GM21717 (cell line): ENCODE measurements around the gene CDH4.
"Not testable (repeated sequence)": the region's sequence is repeated elsewhere in the genome, so short reads cannot be mapped to it uniquely, and the experiment has no call there.

Experiments used
- ATAC-seq: cut with Tn5 transposase; IDR thresholded peaks from one replicate; pipeline ENCODE4 v1.9.1; 2021; ENCODE audit warnings: mild to moderate bottlenecking, moderate library complexity; ENCODE audit not compliant: unreplicated experiment

CDH4 gene

GRCh38 chr20:61253264-61253639 is 1.2 kb downstream of the CDH4 start:
- ATAC-seq = no peak

- ATAC-seq = no peak
Observed at GRCh38 chr20:61253640-61254511, 1.8 kb downstream of the CDH4 start.

GRCh38 chr20:61254881-61255626 is 3.0 kb downstream of the CDH4 start:
- no peak for ATAC-seq

- ATAC-seq = no peak
Observed at GRCh38 chr20:61256365-61256764, 4.3 kb downstream of the CDH4 start.

- ATAC-seq = no peak
Observed at GRCh38 chr20:61256824-61257223, 4.8 kb downstream of the CDH4 start.

- ATAC-seq = no peak
Observed at GRCh38 chr20:61257611-61258010, 5.5 kb downstream of the CDH4 start.

- ATAC-seq = no peak
Observed at GRCh38 chr20:61259741-61260140, 7.7 kb downstream of the CDH4 start.

GRCh38 chr20:61260905-61261304 is 8.8 kb downstream of the CDH4 start:
- ATAC-seq = no peak

- no peak for ATAC-seq
Observed at GRCh38 chr20:61262036-61262435, 10.0 kb downstream of the CDH4 start.

- ATAC-seq = no peak
Observed at GRCh38 chr20:61262514-61262913, 10.5 kb downstream of the CDH4 start.

- ATAC-seq = no peak
Observed at GRCh38 chr20:61263084-61263695, 11.1 kb downstream of the CDH4 start.

GRCh38 chr20:61263938-61264337 is 11.9 kb downstream of the CDH4 start:
- ATAC-seq = no peak

- ATAC-seq = no peak
Observed at GRCh38 chr20:61267241-61267640, 15.2 kb downstream of the CDH4 start.

- no peak for ATAC-seq
Observed at GRCh38 chr20:61268024-61268423, 16.0 kb downstream of the CDH4 start.

- ATAC-seq = no peak
Observed at GRCh38 chr20:61271312-61272231, 19.5 kb downstream of the CDH4 start.

- ATAC-seq = not testable (repeated sequence)
Observed at GRCh38 chr20:61273024-61273423, 21.0 kb downstream of the CDH4 start.

- not testable (repeated sequence) for ATAC-seq
Observed at GRCh38 chr20:61273666-61274065, 21.6 kb downstream of the CDH4 start.

- no peak for ATAC-seq
Observed at GRCh38 chr20:61274326-61274725, 22.3 kb downstream of the CDH4 start.

GRCh38 chr20:61278296-61278695 is 26.2 kb downstream of the CDH4 start:
- ATAC-seq = no peak

GRCh38 chr20:61279621-61280150 is 27.6 kb downstream of the CDH4 start:
- no peak for ATAC-seq
